Measurements from ENCODE around the gene OR2A25. TPM values are rescaled to one million over a fixed set of nuclear protein-coding genes. Genes with fewer than 3 reads are reported as not detected.

Gene OR2A25, protein sequence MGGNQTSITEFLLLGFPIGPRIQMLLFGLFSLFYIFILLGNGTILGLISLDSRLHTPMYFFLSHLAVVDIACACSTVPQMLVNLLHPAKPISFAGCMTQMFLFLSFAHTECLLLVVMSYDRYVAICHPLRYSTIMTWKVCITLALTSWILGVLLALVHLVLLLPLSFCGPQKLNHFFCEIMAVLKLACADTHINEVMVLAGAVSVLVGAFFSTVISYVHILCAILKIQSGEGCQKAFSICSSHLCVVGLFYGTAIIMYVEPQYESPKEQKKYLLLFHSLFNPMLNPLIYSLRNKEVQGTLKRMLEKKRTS
- not detected in 5 replicates for total RNA-seq (2022; extraction: Qiagen RNA extraction)

GRCh38 chr7:144069511-144069910 lies at the start of gene OR2A25:
OR2A25 (plus strand) TSS chr7:144069811; CDS start chr7:144074220, 4,409 bp downstream.

DNA sequence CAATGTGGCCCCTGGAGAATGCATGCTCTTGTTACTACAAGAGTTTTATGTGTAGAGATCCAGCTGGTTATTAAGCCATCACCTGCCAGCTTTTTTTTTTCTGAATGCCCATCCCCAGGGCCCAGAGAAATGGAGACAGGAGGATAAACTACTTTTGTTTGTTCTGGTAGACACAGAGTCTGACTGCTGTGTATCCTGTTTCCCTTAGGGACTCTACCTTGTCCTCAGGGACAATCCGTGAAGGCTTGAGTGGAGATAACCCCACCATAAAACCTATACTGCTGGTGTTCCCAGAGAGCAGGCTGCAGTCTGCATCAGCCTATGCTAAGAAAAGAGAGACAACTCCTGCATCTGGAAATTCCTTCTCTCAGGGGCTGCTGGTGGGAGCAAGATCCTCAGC lies 21.0 kb upstream of the OR2A25 start, which contains the start of gene OR2A5:
Gene OR2A5 (plus strand): TSS at position 301 of the 400 bp plus-strand sequence. CDS start 1,454 bp downstream, outside the sequence.

DNA sequence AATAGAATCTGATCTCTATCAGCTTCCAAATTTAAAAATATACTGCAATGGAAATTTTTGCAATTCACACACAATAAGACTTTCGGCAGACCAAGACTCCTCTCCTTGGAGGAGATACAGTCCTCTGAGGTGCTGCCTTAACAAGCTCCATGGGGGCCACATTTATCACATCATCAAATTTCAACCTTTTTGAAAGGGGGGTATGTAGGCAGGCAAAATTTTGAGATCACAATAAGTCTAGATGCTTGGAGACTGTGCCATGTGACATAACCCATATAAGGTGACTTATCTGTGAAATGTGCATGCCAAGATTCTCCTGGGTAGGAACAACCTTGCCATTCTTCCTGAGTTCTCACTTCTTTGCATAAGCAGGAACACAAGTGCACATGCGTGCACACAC lies 16.4 kb downstream of the OR2A25 start, which contains the start of gene OR2A12:
Gene OR2A12 (plus strand): TSS at position 301 of the 400 bp plus-strand sequence. CDS start 8,830 bp downstream, outside the sequence.

DNA sequence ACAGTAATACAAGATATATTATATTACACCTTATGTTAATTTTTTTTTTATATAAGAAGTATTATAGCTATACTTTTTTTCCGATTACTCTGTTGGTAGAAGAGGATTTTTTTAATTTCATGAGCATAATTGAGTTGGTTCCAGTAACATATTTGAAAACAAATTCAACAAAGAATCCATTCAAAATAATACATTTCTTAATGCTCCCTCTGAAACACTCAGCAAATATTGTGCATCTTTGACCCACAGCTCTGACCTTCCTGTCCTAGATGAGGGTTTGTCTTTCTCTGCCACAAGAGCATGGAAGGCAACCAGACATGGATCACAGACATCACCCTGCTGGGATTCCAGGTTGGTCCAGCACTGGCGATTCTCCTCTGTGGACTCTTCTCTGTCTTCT lies 39.7 kb downstream of the OR2A25 start, which contains the start of gene OR2A2:
Gene OR2A2 (plus strand): TSS at position 301 of the 400 bp plus-strand sequence. CDS start 0 bp downstream, at position 301.

GRCh38 chr7:144122876-144123275 lies 53.3 kb downstream of the OR2A25 start, which contains the start of gene OR2A14:
OR2A14 (plus strand) TSS chr7:144123176; CDS start chr7:144129113, 5,937 bp downstream.

Other genes with a start within 250 kb of the OR2A25 start
- 14.3 to 19.9 TPM (median 17.3 TPM) in 5 replicates for gene TCAF1, start 167.6 kb upstream of the OR2A25 start, total RNA-seq (2022; extraction: Qiagen RNA extraction)
- gene OR2F2, start 134.6 kb upstream of the OR2A25 start, total RNA-seq (2022; extraction: Qiagen RNA extraction): not detected in 5 replicates
- gene OR2F1, start 115.0 kb upstream of the OR2A25 start, total RNA-seq (2022; extraction: Qiagen RNA extraction): not detected in 5 replicates
- not detected in 5 replicates for gene OR6B1, start 69.5 kb upstream of the OR2A25 start, total RNA-seq (2022; extraction: Qiagen RNA extraction)
- not detected in 5 replicates for gene OR2A5, start 20.9 kb upstream of the OR2A25 start, total RNA-seq (2022; extraction: Qiagen RNA extraction)
- gene OR2A12, start 16.5 kb downstream of the OR2A25 start, total RNA-seq (2022; extraction: Qiagen RNA extraction): not detected in 5 replicates
- gene OR2A2, start 39.8 kb downstream of the OR2A25 start, total RNA-seq (2022; extraction: Qiagen RNA extraction): not detected in 5 replicates
- gene OR2A14, start 53.4 kb downstream of the OR2A25 start, total RNA-seq (2022; extraction: Qiagen RNA extraction): not detected in 5 replicates
- 0.06 TPM in 1 of 5 replicates, not detected in the others for gene CTAGE4, start 113.7 kb downstream of the OR2A25 start, total RNA-seq (2022; extraction: Qiagen RNA extraction)
- gene ARHGEF35, start 126.0 kb downstream of the OR2A25 start, total RNA-seq (2022; extraction: Qiagen RNA extraction): 0.46 to 0.73 TPM (median 0.55 TPM) in 5 replicates
- gene OR2A42, start 169.8 kb downstream of the OR2A25 start, total RNA-seq (2022; extraction: Qiagen RNA extraction): not detected in 5 replicates
- not detected in 5 replicates for gene OR2A7, start 195.0 kb downstream of the OR2A25 start, total RNA-seq (2022; extraction: Qiagen RNA extraction)
- not detected in 5 replicates for gene CTAGE8, start 199.5 kb downstream of the OR2A25 start, total RNA-seq (2022; extraction: Qiagen RNA extraction)
- not detected in 5 replicates for gene OR2A1, start 242.6 kb downstream of the OR2A25 start, total RNA-seq (2022; extraction: Qiagen RNA extraction)

Data from A549 treated with AZD2906 at 1 μM for 4 hours (cell line).